Tibial artery (tissue), 4 donors: ENCODE measurements around the gene GRM5.
"Not testable (repeated sequence)": the region's sequence is repeated elsewhere in the genome, so short reads cannot be mapped to it uniquely, and the experiment has no call there.

Source experiments
- DNase-seq, 2 donors: peaks; one replicate each; pipeline ENCODE4 v3.0.0-alpha.2; 2019
- H3K27ac ChIP-seq, 2 donors: fragments of 200-600 bp; sonication (generic) in 1 of 2; 1 replicate in 1 of 2; 2 replicates in 1 of 2; pipeline ENCODE4 v1.5.1; 2018 to 2019; ENCODE audit warnings: mild to moderate bottlenecking in 1 of 2
- H3K27me3 ChIP-seq, 2 donors: fragments of 200-600 bp; sonication (generic) in 1 of 2; one replicate each; pipeline versions ENCODE4 v1.5.1 to v1.6.0; 2016 to 2019
- H3K36me3 ChIP-seq, 3 donors: fragments of 200-600 bp; sonication (generic) in 2 of 3; one replicate each; pipeline ENCODE4 v1.5.1; 2016 to 2019; ENCODE audit warnings: mild to moderate bottlenecking in 2 of 3
- H3K4me1 ChIP-seq, 4 donors: fragments of 200-600 bp; sonication (generic) in 2 of 4; 1 replicate in 3 of 4; 2 replicates in 1 of 4; pipeline ENCODE4 v1.5.1; 2016 to 2019
- H3K4me3 ChIP-seq, 2 donors: fragments of 200-600 bp; sonication (generic) in 1 of 2; 1 replicate in 1 of 2; 2 replicates in 1 of 2; pipeline ENCODE4 v1.5.1; 2018 to 2019; ENCODE audit warnings: mild to moderate bottlenecking in 2 of 2
- H3K9me3 ChIP-seq, 3 donors: fragments of 200-600 bp; sonication (generic) in 1 of 3; one replicate each; pipeline ENCODE4 v1.5.1; 2016 to 2019
- intact Hi-C: fragments of 100-400 bp; cut with DNase I; formaldehyde crosslinking; loops from one replicate; pipeline ENCODE4 v1.15.0; 2023; ENCODE audit warnings: low total_unique reads
- TF ChIP-seq, protein P1 (sequence below), 2 experiments: fragments of 200-600 bp in 1 of 2; fragments of 450-650 bp in 1 of 2; IDR thresholded peaks; one replicate each; pipeline ENCODE4 v1.5.1; 2017 to 2019; ENCODE audit warnings: antibody characterized with exemption in 2 of 2, mild to moderate bottlenecking in 1 of 2, moderate library complexity in 1 of 2

GRM5 gene

GRCh38 chr11:88950975-88951374 lies 114.8 kb downstream of the GRM5 start:
- H3K9me3 ChIP-seq, result no peaks in the 10 kb centered on the region
- TF ChIP-seq, protein P1, sequence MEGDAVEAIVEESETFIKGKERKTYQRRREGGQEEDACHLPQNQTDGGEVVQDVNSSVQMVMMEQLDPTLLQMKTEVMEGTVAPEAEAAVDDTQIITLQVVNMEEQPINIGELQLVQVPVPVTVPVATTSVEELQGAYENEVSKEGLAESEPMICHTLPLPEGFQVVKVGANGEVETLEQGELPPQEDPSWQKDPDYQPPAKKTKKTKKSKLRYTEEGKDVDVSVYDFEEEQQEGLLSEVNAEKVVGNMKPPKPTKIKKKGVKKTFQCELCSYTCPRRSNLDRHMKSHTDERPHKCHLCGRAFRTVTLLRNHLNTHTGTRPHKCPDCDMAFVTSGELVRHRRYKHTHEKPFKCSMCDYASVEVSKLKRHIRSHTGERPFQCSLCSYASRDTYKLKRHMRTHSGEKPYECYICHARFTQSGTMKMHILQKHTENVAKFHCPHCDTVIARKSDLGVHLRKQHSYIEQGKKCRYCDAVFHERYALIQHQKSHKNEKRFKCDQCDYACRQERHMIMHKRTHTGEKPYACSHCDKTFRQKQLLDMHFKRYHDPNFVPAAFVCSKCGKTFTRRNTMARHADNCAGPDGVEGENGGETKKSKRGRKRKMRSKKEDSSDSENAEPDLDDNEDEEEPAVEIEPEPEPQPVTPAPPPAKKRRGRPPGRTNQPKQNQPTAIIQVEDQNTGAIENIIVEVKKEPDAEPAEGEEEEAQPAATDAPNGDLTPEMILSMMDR (IDR thresholded peaks at IDR 0.05), result no peak
- H3K36me3 ChIP-seq, result no peaks in the 10 kb centered on the region
- H3K4me3 ChIP-seq, result no peak overlapping the region
- H3K27ac ChIP-seq, result no peak overlapping the region
- no peaks in the 10 kb centered on the region for H3K4me1 ChIP-seq
- intact Hi-C loops, result no loop called here
- DNase-seq, result no peak
- no peaks in the 10 kb centered on the region for H3K27me3 ChIP-seq

GRCh38 chr11:88948908-88949307 lies 116.9 kb downstream of the GRM5 start:
- H3K4me1 ChIP-seq, intact Hi-C loops, H3K9me3 ChIP-seq, H3K4me3 ChIP-seq, DNase-seq, H3K36me3 ChIP-seq, H3K27me3 ChIP-seq, H3K27ac ChIP-seq: not testable (repeated sequence)

- H3K27ac ChIP-seq, H3K9me3 ChIP-seq, H3K4me3 ChIP-seq, H3K36me3 ChIP-seq, H3K27me3 ChIP-seq, DNase-seq, intact Hi-C loops, H3K4me1 ChIP-seq: not testable (repeated sequence)
Observed at GRCh38 chr11:88947843-88948572, 117.8 kb downstream of the GRM5 start.

DNA sequence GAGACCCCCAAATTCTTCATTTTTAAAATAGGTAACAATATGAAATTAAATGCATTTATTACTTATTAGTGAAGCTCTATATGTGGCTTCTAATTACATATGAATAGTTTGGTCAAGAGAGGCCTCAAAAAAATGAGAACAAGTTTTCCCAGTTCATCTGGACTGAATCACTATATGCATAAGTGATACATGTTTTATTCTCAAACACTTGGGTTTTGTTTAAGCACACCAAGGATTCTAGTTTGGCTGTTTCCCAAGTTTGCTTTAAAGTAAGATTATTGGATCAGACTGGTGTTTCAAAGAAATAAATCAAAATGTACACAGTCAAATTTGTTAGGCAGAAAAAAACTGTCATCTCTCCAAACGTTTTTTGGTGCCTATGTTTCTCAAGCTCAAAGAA lies 136.1 kb downstream of the GRM5 start:
- H3K27me3 ChIP-seq, H3K36me3 ChIP-seq, intact Hi-C loops, H3K4me3 ChIP-seq, H3K9me3 ChIP-seq, DNase-seq, H3K27ac ChIP-seq, H3K4me1 ChIP-seq: not testable (repeated sequence)

DNA sequence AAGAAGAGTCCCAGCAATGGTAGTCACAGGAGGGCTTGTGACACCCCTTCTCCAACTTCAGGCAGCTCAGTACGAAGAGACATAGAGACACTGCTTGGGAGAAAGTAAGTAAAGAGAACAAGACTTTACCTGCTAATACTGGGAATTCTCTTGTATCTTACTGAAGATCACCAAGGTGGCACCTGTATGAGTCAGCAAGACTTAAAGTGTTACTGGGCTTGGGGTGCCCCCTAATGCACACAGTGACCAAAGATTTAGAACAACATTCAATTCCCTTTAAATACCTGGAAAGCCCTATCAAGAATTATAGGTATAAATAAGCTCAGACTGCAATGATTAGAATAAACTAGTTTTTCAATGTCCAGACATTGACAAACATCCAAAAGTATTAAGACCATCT lies 148.7 kb downstream of the GRM5 start:
- H3K36me3 ChIP-seq, H3K4me1 ChIP-seq: not testable (repeated sequence)

DNA sequence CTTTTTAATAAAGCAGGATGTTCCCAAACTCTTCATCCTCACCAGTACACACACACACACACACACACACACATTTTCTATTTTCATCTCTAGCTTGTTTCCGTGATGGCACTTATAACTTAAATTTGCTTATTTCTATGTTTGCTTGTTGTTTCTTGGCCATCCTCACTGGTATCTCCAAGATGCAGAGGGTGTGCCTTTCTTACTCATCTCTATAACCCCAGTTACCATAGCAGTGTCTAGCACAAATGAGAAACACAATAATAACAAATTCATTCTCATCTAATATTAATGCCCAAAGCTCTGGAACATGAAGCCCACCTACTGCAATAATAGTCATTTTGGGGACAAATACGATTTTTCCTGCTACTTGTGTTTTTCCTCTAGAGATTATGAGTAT lies 156.3 kb downstream of the GRM5 start:
- Histone ChIP-seq H3K4me1 (no peaks in the 10 kb centered on the region), H3K9me3 (no peaks in the 10 kb centered on the region), H3K4me3 (no peak overlapping the region), H3K27ac (no peak overlapping the region), H3K36me3 (no peaks in the 10 kb centered on the region), H3K27me3 (no peaks in the 10 kb centered on the region)
- intact Hi-C loops, result no loop called here
- TF ChIP-seq, protein P1 (IDR thresholded peaks at IDR 0.05), result no peak
- no peak for DNase-seq

More for the DNA sequence above, 148.7 kb downstream of the GRM5 start:
- DNase-seq, intact Hi-C loops, H3K27me3 ChIP-seq, H3K9me3 ChIP-seq, H3K4me3 ChIP-seq, H3K27ac ChIP-seq: not testable (repeated sequence)

DNA sequence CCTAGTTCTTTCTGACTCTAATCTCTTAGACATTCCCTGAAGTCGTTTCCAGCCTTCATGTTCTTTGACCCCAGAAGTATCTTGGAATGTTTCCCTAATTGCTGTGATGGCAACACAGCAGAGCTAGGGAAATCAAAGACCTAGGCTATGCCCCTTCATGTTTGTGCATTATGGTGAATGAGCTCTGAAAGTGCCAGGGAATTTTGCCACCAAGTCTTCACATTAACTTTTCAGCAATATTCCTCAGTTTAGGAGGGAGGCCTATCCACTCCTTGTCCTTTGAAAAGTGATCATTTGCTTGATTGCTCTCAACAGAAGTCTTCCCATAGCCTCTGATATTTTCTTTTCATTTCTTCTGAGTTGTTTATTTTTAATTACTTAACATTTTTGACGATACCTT lies 164.3 kb downstream of the GRM5 start:
- H3K4me1 ChIP-seq, H3K9me3 ChIP-seq, H3K36me3 ChIP-seq, H3K4me3 ChIP-seq, H3K27ac ChIP-seq, intact Hi-C loops, DNase-seq, H3K27me3 ChIP-seq: not testable (repeated sequence)

DNA sequence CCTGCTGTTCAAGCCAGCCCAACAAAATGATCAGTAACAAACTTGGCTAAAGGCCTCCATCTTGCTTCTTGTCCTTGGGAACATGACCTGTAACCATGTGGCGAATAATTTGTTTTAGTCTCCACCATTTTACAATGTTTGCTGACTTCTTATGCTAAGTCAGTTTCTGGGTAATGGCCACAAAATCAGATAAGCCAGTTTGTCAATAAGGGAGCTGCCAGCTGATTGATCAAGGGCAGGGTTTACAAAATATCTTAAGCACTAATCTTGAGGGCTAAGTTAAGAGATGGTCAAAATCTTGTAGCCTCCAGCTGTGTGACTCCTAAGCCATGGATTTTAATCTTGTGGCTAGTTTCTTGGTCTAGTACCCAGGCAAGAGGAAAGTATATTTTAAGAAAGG lies 176.9 kb downstream of the GRM5 start:
- H3K27me3 ChIP-seq, H3K36me3 ChIP-seq, H3K4me3 ChIP-seq, DNase-seq, H3K27ac ChIP-seq, intact Hi-C loops, H3K4me1 ChIP-seq: not testable (repeated sequence)
- H3K9me3 ChIP-seq, result peaks cover 0 to 12% (median 5%) of the 10 kb centered on the region in 3 donors

- TF ChIP-seq, protein P1 (IDR thresholded peaks at IDR 0.05), result no peak
- Histone ChIP-seq H3K36me3 (no peaks in the 10 kb centered on the region), H3K27ac (no peak overlapping the region), H3K4me1 (no peaks in the 10 kb centered on the region), H3K4me3 (no peak overlapping the region), H3K9me3 (peaks cover 0 to 12% (median 5%) of the 10 kb centered on the region in 3 donors), H3K27me3 (no peaks in the 10 kb centered on the region)
- DNase-seq, result no peak
- intact Hi-C loops, result no loop called here
Observed at GRCh38 chr11:88886796-88887195, 179.0 kb downstream of the GRM5 start.

- DNase-seq, intact Hi-C loops, H3K4me3 ChIP-seq, H3K4me1 ChIP-seq, H3K27me3 ChIP-seq, H3K36me3 ChIP-seq, H3K27ac ChIP-seq: not testable (repeated sequence)
- H3K9me3 ChIP-seq, result peaks cover 0 to 12% (median 5%) of the 10 kb centered on the region in 3 donors
Observed at GRCh38 chr11:88882800-88883199, 183.0 kb downstream of the GRM5 start.
